Heart right ventricle (tissue), 16 donors: ENCODE measurements around the gene MOGAT1. TPM values are rescaled to one million over a fixed set of nuclear protein-coding genes. Genes with fewer than 3 reads are reported as not detected.

Experiments used
- ATAC-seq, 8 donors: fragments of 200-7000 bp; cut with Tn5 transposase; one replicate each; pipeline ENCODE4 v1.9.1; 2020; ENCODE audit warnings: mild to moderate bottlenecking in 8 of 8, moderate library complexity in 8 of 8, moderate number of reproducible peaks in 1 of 8
- DNase-seq, 2 donors: peaks; one replicate each; pipeline ENCODE4 v3.0.0-alpha.2; 2020
- H3K27ac ChIP-seq, 10 donors: fragments of 200-600 bp; sonication (generic) in 2 of 10; one replicate each; pipeline versions ENCODE4 v1.5.0 to v1.8.0; 2020 to 2022; ENCODE audit warnings: mild to moderate bottlenecking in 3 of 10
- H3K27me3 ChIP-seq, 7 donors: fragments of 200-600 bp; one replicate each; pipeline ENCODE4 v1.8.0; 2021 to 2022; ENCODE audit warnings: mild to moderate bottlenecking in 2 of 7
- H3K36me3 ChIP-seq, 9 donors: fragments of 200-600 bp; sonication (generic) in 1 of 9; one replicate each; pipeline versions ENCODE4 v1.5.0 to v1.8.0; 2020 to 2022; ENCODE audit warnings: mild to moderate bottlenecking in 2 of 9
- H3K4me1 ChIP-seq, 9 donors: fragments of 200-600 bp; sonication (generic) in 1 of 9; one replicate each; pipeline versions ENCODE4 v1.5.0 to v1.8.0; 2020 to 2022; ENCODE audit warnings: mild to moderate bottlenecking in 4 of 9
- H3K4me3 ChIP-seq, 10 donors: fragments of 200-600 bp; sonication (generic) in 2 of 10; one replicate each; pipeline versions ENCODE4 v1.5.0 to v1.8.0; 2020 to 2022; ENCODE audit warnings: mild to moderate bottlenecking in 7 of 10, moderate library complexity in 2 of 10
- H3K9me3 ChIP-seq, 11 donors: fragments of 200-600 bp in 10 of 11; sonication (generic) in 2 of 11; one replicate each; pipeline versions ENCODE4 v1.5.0 to v1.8.0; 2013 to 2022; ENCODE audit warnings: mild to moderate bottlenecking in 2 of 11, control low read depth in 1 of 11, moderate library complexity in 1 of 11
- WGBS, 2 donors: extraction: QIAGEN DNeasy Blood & Tissue Kit; methylation state at CpG; one replicate each; pipeline ENCODE4 v1.1.7; 2013; ENCODE audit warnings: inconsistent platforms in 1 of 2; 5-methylcytosine and 5-hydroxymethylcytosine counted together
- intact Hi-C, 10 donors: fragments of 100-400 bp; cut with DNase I; formaldehyde crosslinking; loops; one replicate each; pipeline versions ENCODE4 v1.11.1 to v1.14.2; 2022
- polyA plus RNA-seq, 2 donors: library from polyadenylated mRNA; stranded (reverse); fragments of 200-250 nt; gene quantifications; one replicate each; pipeline ENCODE4 v1.2.3, GENCODE V29; 2013
- total RNA-seq, 10 donors: library from RNA; stranded (reverse); fragmentation: NEBNext Ultra II Directional in 3 of 10; extraction: Animal tissue kit (Norgen Biotek cat#: 25700) in 3 of 10; gene quantifications; one replicate each; pipeline versions ENCODE4 v1.2.1 to v1.2.4, GENCODE V29; 2021 to 2023
- TF ChIP-seq, protein P1 (sequence below), 9 donors: fragments of 200-600 bp; sonication (generic) in 2 of 9; IDR thresholded peaks; one replicate each; pipeline versions ENCODE4 v1.5.0 to v1.8.0; 2021 to 2022; ENCODE audit warnings: antibody characterized with exemption in 9 of 9, mild to moderate bottlenecking in 5 of 9, moderate library complexity in 1 of 9
- donor health status: Arrhythmogenic right ventricular cardiomyopathy.
- donor health status: ischemic (EF 13 %, LVEDD 7.1; RV severe dilation, severe dysfunction).
- donor health status: healthy with polysubstance abuse.
- donor health status: DM: no; HTN: yes; CAD: no.
- donor health status: DM: no; HTN: no; CAD: no.
- donor health status: ischemic (EF 25% LVEDD 6.9; RV normal size, moderate dysfunction).
- donor health status: ischemic (EF 25% LVEDD 5.7; RV mildly dilated, moderate dysfunction).
- donor health status: healthy.
- donor health status: DM: yes; HTN: yes; CAD: no.
- donor health status: Ischemic cardiomyopathy.
- donor health status: ischemic (EF 35%, LVEDD 5.7; RV mildly dilated, moderate dysfunction).
- donor health status: nonischemic (EF 11% LVEDD 7.7; RV severe dilation, severe dysfunction).
- donor health status: DM: yes; HTN: yes; CAD: no.
- donor health status: PGD.
- donor health status: ischemic (EF 29% LVEDD 5.4; RV normal size, mild dysfunction).
- donor health status: nonischemic (EF 23%, LVEDD 6.1; RV moderate dilation, normal function).

The MOGAT1 gene
- total and polyA plus RNA-seq, 12 donors = 0.07 to 0.93 (median 0.56) TPM; not detected in 3

DNA sequence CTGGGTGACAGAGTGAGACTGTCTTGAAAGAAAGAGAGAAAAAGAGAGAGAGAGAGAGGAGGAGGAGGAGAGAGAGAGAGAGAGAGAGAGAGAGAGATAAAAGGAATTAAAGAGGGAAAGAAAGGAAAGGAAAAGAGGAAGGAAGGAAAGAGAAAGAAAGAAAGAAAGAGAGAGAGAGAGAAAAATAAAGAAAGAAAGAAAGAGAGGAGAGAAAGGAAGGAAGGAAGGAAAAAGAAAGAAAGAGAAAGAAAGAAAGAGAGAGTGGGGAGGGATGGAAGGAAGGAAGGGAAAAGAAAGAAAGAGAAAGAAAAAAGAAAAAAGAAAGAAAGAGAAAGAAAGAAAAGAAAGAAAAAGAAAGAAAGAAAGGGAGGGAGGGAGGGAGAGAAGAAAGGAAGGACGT is 29.8 kb downstream of the MOGAT1 start:
- ATAC-seq (no peak), DNase-seq (no peak)
- H3K27ac ChIP-seq = no peak overlapping the region
- no peaks in the 10 kb centered on the region for H3K36me3 ChIP-seq
- no peaks in the 10 kb centered on the region for H3K9me3 ChIP-seq
- H3K27me3 ChIP-seq = peaks cover 0 to 3% (median 0%) of the 10 kb centered on the region in 7 donors
- TF ChIP-seq, protein P1, sequence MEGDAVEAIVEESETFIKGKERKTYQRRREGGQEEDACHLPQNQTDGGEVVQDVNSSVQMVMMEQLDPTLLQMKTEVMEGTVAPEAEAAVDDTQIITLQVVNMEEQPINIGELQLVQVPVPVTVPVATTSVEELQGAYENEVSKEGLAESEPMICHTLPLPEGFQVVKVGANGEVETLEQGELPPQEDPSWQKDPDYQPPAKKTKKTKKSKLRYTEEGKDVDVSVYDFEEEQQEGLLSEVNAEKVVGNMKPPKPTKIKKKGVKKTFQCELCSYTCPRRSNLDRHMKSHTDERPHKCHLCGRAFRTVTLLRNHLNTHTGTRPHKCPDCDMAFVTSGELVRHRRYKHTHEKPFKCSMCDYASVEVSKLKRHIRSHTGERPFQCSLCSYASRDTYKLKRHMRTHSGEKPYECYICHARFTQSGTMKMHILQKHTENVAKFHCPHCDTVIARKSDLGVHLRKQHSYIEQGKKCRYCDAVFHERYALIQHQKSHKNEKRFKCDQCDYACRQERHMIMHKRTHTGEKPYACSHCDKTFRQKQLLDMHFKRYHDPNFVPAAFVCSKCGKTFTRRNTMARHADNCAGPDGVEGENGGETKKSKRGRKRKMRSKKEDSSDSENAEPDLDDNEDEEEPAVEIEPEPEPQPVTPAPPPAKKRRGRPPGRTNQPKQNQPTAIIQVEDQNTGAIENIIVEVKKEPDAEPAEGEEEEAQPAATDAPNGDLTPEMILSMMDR (IDR thresholded peaks at IDR 0.05) = no peak
- H3K4me1 ChIP-seq = peaks cover 0 to 3% (median 0%) of the 10 kb centered on the region in 9 donors
- WGBS, 2 donors = 62 to 78% methylated on average over 1 of the region's 1 CpG
- H3K4me3 ChIP-seq = no peak overlapping the region
- intact Hi-C loops = loop anchor here in 1 of 10 donors (10.0 kb wide), 1 partner anchor 94 kb away; no protein-coding TSS in a partner anchor

DNA sequence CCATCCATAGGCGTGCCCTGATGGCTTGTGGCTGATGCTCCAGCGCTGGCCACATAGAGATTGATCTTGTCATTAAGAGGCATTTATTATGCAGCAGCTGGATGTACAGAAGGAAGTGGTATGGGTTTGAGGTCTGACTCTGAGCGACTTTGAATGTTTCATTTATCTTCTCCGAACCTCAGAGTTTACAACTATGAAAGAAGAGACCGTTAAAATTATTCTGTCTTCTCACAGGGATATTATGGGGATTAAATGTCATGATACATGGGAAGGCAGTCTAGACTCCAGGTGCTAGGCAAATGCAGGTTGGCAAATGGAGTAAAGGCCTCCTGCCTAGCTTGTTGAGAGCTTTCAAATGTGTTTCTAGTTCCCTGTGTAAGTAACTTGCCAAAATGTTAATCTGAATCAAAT is 30.3 kb downstream of the MOGAT1 start:
- DNase-seq (no peak), ATAC-seq (no peak)
- intact Hi-C loops = loop anchor here in 1 of 10 donors (10.0 kb wide), 1 partner anchor 93 kb away; no protein-coding TSS in a partner anchor
- Histone ChIP-seq H3K36me3 (no peaks in the 10 kb centered on the region), H3K4me1 (peaks cover 0 to 3% (median 0%) of the 10 kb centered on the region in 9 donors), H3K27me3 (peaks cover 0 to 3% (median 0%) of the 10 kb centered on the region in 7 donors), H3K27ac (no peak overlapping the region), H3K9me3 (no peaks in the 10 kb centered on the region), H3K4me3 (no peak overlapping the region)
- 73 to 88% methylated on average over 5 of the region's 5 CpGs for WGBS, 2 donors
- TF ChIP-seq, protein P1 (IDR thresholded peaks at IDR 0.05) = no peak

DNA sequence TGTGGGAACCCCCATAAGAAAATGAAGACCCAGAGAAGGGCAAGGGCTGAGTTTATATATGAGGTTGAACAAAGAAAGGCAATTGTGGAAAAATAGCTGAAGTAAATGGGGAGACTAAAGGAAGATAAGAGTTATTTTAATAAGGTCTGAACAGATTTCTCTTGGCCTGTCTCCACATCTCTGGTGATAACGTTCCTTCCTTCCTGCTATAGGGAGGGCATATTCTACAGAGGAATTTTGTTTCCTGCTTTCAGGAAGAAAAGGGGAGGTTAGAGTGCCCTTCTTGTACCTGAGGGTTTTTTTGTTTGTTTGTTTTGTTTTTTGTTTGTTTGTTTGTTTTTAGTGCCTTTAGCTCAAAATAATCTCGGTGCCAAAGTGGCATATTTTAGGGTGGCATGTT is 31.6 kb downstream of the MOGAT1 start:
- H3K4me3 ChIP-seq = no peak overlapping the region
- WGBS, 2 donors = 36 to 37% methylated on average over 2 of the region's 2 CpGs
- H3K27me3 ChIP-seq = peaks cover 0 to 3% (median 0%) of the 10 kb centered on the region in 7 donors
- H3K36me3 ChIP-seq = no peaks in the 10 kb centered on the region
- ATAC-seq (no peak), DNase-seq (no peak)
- TF ChIP-seq, protein P1 (IDR thresholded peaks at IDR 0.05) = no peak
- H3K27ac ChIP-seq = no peak overlapping the region
- H3K4me1 ChIP-seq = peaks cover 0 to 8% (median 4%) of the 10 kb centered on the region in 9 donors
- intact Hi-C loops = loop anchor here in 1 of 10 donors (10.0 kb wide), 1 partner anchor 92 kb away; no protein-coding TSS in a partner anchor
- no peaks in the 10 kb centered on the region for H3K9me3 ChIP-seq

DNA sequence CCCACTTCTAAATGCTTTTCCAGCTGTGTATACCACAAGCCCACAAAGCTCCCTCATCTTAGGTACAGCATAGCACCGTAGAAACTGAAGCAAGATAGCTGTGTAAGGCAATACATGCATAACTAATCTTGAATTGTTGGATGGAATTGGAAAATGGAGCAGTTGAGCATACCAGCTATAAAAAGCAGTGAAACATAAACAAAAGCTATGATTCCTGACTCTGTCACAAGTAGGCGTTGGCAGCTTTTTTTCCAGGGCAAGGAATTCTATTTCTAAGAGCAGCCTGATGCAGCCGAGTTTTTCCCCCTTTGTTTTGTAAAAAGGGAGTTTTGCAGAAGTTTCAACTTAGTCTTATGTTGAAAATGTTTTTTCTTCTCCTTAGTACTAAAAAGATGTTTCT is 32.4 kb downstream of the MOGAT1 start:
- Histone ChIP-seq H3K4me3 (no peak overlapping the region), H3K9me3 (no peaks in the 10 kb centered on the region), H3K36me3 (no peaks in the 10 kb centered on the region), H3K4me1 (peaks cover 0 to 16% (median 12%) of the 10 kb centered on the region in 9 donors), H3K27ac (no peak overlapping the region), H3K27me3 (peaks cover 0 to 3% (median 0%) of the 10 kb centered on the region in 7 donors)
- no peak for DNase-seq
- WGBS, 2 donors = 65 to 74% methylated on average over 3 of the region's 3 CpGs
- TF ChIP-seq, protein P1 (IDR thresholded peaks at IDR 0.05) = no peak
- ATAC-seq = no peak
- intact Hi-C loops = loop anchor here in 1 of 10 donors (10.0 kb wide), 1 partner anchor 91 kb away; no protein-coding TSS in a partner anchor
